GM18868 (cell line): ENCODE results near the gene PLCB1.

ENCODE experiments used
- ATAC-seq: cut with Tn5 transposase; IDR thresholded peaks from one replicate; pipeline ENCODE4 v1.9.1; 2021; ENCODE audit warnings: mild to moderate bottlenecking, moderate library complexity; ENCODE audit not compliant: unreplicated experiment

The PLCB1 gene

GRCh38 chr20:8903655-8904605 is 771.9 kb downstream of the PLCB1 start:
- ATAC-seq = no peak

GRCh38 chr20:8909596-8909995 is 777.5 kb downstream of the PLCB1 start:
- no peak for ATAC-seq

GRCh38 chr20:8912096-8912495 is 780.0 kb downstream of the PLCB1 start:
- ATAC-seq = no peak

GRCh38 chr20:8912731-8913130 is 780.7 kb downstream of the PLCB1 start:
- ATAC-seq = no peak

- ATAC-seq = no peak
Observed at GRCh38 chr20:8913456-8913855, 781.4 kb downstream of the PLCB1 start.

- ATAC-seq = no peak
Observed at GRCh38 chr20:8914421-8914820, 782.4 kb downstream of the PLCB1 start.

GRCh38 chr20:8917084-8917483 is 785.0 kb downstream of the PLCB1 start:
- no peak for ATAC-seq

- no peak for ATAC-seq
Observed at GRCh38 chr20:8918145-8918544, 786.1 kb downstream of the PLCB1 start.

- ATAC-seq = no peak
Observed at GRCh38 chr20:8924539-8924938, 792.5 kb downstream of the PLCB1 start.

GRCh38 chr20:8930726-8931125 is 798.7 kb downstream of the PLCB1 start:
- ATAC-seq = no peak

- no peak for ATAC-seq
Observed at GRCh38 chr20:8932192-8933165, 800.4 kb downstream of the PLCB1 start.

- ATAC-seq = no peak
Observed at GRCh38 chr20:8933381-8933807, 801.3 kb downstream of the PLCB1 start.

GRCh38 chr20:8934362-8934761 is 802.3 kb downstream of the PLCB1 start:
- ATAC-seq = no peak
